HepG2 (cell line): ENCODE results near the gene LAMB3. TPM values are rescaled to one million over a fixed set of nuclear protein-coding genes. Genes with fewer than 3 reads are reported as not detected.

ENCODE experiments used
- ATAD3A ChIP-seq: sonication (generic); formaldehyde crosslinking; IDR thresholded peaks from 2 replicates; pipeline ENCODE4 v1.4.0; 2020; ENCODE audit warnings: missing genetic modification reagents
- DZIP1 ChIP-seq: sonication (generic); formaldehyde crosslinking; IDR thresholded peaks from 2 replicates; pipeline ENCODE4 v1.5.0; 2020; ENCODE audit warnings: mild to moderate bottlenecking, missing genetic modification reagents
- ERF ChIP-seq: IDR thresholded peaks from 2 replicates; pipeline ENCODE4 v1.6.1; 2018; ENCODE audit warnings: missing biosample characterization, missing genetic modification reagents
- GTF2F1 ChIP-seq: fragments of 150-350 bp; IDR thresholded peaks from 2 replicates; pipeline ENCODE4 v1.6.1; 2014; ENCODE audit warnings: low read length
- HIC2 ChIP-seq: sonication (generic); formaldehyde crosslinking; IDR thresholded peaks from 2 replicates; pipeline ENCODE4 v1.9.0; 2022; ENCODE audit warnings: low read depth, missing genetic modification reagents
- HNRNPLL ChIP-seq: fragments of 200-400 bp; formaldehyde crosslinking; IDR thresholded peaks from 2 replicates; pipeline ENCODE4 v1.6.1; 2017; ENCODE audit warnings: mild to moderate bottlenecking, low read depth, low read length; ENCODE audit not compliant: poor library complexity, severe bottlenecking
- HOXA3 ChIP-seq: sonication (generic); formaldehyde crosslinking; IDR thresholded peaks from 2 replicates; pipeline ENCODE4 v1.5.0; 2020; ENCODE audit warnings: missing genetic modification reagents
- MIXL1 ChIP-seq: IDR thresholded peaks from 2 replicates; pipeline ENCODE4 v1.6.1; 2016
- NFIC ChIP-seq: IDR thresholded peaks from 2 replicates; pipeline ENCODE4 v1.6.1; 2012; ENCODE audit warnings: mild to moderate bottlenecking, low read length, inconsistent platforms
- POGK ChIP-seq: sonication (generic); formaldehyde crosslinking; conservative IDR thresholded peaks from 2 replicates; pipeline ENCODE4 v1.8.0; 2022; ENCODE audit warnings: mild to moderate bottlenecking, moderate library complexity, missing genetic modification reagents
- POLR2G ChIP-seq: fragments of 200-400 bp; formaldehyde crosslinking; IDR thresholded peaks from 2 replicates; pipeline ENCODE4 v1.6.1; 2018; ENCODE audit warnings: mild to moderate bottlenecking, low read depth, low read length, moderate library complexity
- RAD51 ChIP-seq: fragments of 450-650 bp; IDR thresholded peaks from 2 replicates; pipeline ENCODE4 v1.6.1; 2016; ENCODE audit warnings: borderline replicate concordance
- RNF219 ChIP-seq: sonication (generic); formaldehyde crosslinking; IDR thresholded peaks from 2 replicates; pipeline ENCODE4 v1.5.0; 2020; ENCODE audit warnings: mild to moderate bottlenecking, missing genetic modification reagents
- SALL1 ChIP-seq: sonication (generic); formaldehyde crosslinking; IDR thresholded peaks from 2 replicates; pipeline ENCODE4 v1.8.0; 2022; ENCODE audit warnings: mild to moderate bottlenecking, missing genetic modification reagents
- WIZ ChIP-seq: sonication (generic); formaldehyde crosslinking; IDR thresholded peaks from 2 replicates; pipeline ENCODE4 v1.5.1; 2020; ENCODE audit warnings: mild to moderate bottlenecking, missing genetic modification reagents
- ZNF12 ChIP-seq: sonication (generic); formaldehyde crosslinking; IDR thresholded peaks from 2 replicates; pipeline ENCODE4 v1.5.0; 2020; ENCODE audit warnings: missing genetic modification reagents
- ZNF44 ChIP-seq: sonication (generic); formaldehyde crosslinking; IDR thresholded peaks from 2 replicates; pipeline ENCODE4 v1.5.1; 2020; ENCODE audit warnings: mild to moderate bottlenecking, missing genetic modification reagents
- ZNF496 ChIP-seq: sonication (generic); formaldehyde crosslinking; IDR thresholded peaks from 2 replicates; pipeline ENCODE4 v1.8.1; 2023; ENCODE audit warnings: mild to moderate bottlenecking, moderate library complexity, missing genetic modification reagents; ENCODE audit not compliant: insufficient replicate concordance
- ZNF503 ChIP-seq: sonication (generic); formaldehyde crosslinking; IDR thresholded peaks from 2 replicates; pipeline ENCODE4 v1.4.0; 2020; ENCODE audit warnings: missing genetic modification reagents
- ZNF552 ChIP-seq: sonication (generic); formaldehyde crosslinking; IDR thresholded peaks from 2 replicates; pipeline ENCODE4 v1.9.0; 2022; ENCODE audit warnings: missing genetic modification reagents, mild to moderate bottlenecking, borderline replicate concordance
- ZNF761 ChIP-seq: sonication (generic); formaldehyde crosslinking; conservative IDR thresholded peaks from 2 replicates; pipeline ENCODE4 v1.4.0; 2020; ENCODE audit warnings: mild to moderate bottlenecking, missing genetic modification reagents
- ZSCAN12 ChIP-seq: sonication (generic); formaldehyde crosslinking; IDR thresholded peaks from 2 replicates; pipeline ENCODE4 v1.9.0; 2021; ENCODE audit warnings: mild to moderate bottlenecking, missing genetic modification reagents
- polyA plus RNA-seq, 8 experiments: library from polyadenylated mRNA; depleted of rRNA in 3 of 8; stranded (reverse) in 7 of 8; unstranded in 1 of 8; fragments of >200 nt; fragmentation: Illumina TruSeq in 4 of 8; extraction: Trizol in 4 of 8; gene quantifications; 2 replicates each; pipeline versions ENCODE4 v1.2.1 to v1.2.3, GENCODE V29; 2011 to 2016; ENCODE audit warnings: low read depth in 4 of 8, missing spikeins in 1 of 8, mixed read lengths in 1 of 8; ENCODE audit not compliant: insufficient read depth in 1 of 8
- total RNA-seq, 5 experiments: library from RNA; depleted of rRNA; stranded (reverse); fragments of >200 nt; fragmentation: Illumina TruSeq; extraction: Trizol; gene quantifications; 2 replicates each; pipeline ENCODE4 v1.2.3, GENCODE V29; 2016; ENCODE audit warnings: low read depth in 1 of 5

LAMB3 gene
- total and polyA plus RNA-seq, 2 of the 13 experiments (the other 11 are each of a cell fraction or from before 2014, with no cell fraction given): 0.18 to 0.24 TPM

- TF ChIP-seq NFIC (no peak), ZSCAN12 (CRISPR knock-in tag) (no peak), ZNF552 (CRISPR knock-in tag) (no peak), HNRNPLL (no peak), ERF (no peak), ZNF761 (no peak), HOXA3 (CRISPR knock-in tag) (no peak), POGK (CRISPR knock-in tag) (no peak), ZNF44 (CRISPR knock-in tag) (no peak), GTF2F1 (no peak), RAD51 (no peak), RNF219 (no peak), ATAD3A (no peak), WIZ (CRISPR knock-in tag) (no peak), ZNF496 (CRISPR knock-in tag) (no peak), DZIP1 (CRISPR knock-in tag) (no peak), ZNF503 (no peak), MIXL1 (peak; percentile 25; the same call in 1 of the 2 replicates), SALL1 (peak; percentile 43), POLR2G (no peak), HIC2 (CRISPR knock-in tag) (no peak), ZNF12 (CRISPR knock-in tag) (0 out of 2 replicates have a peak, but pooled peaks have one; percentile 43)
These were observed 1.7 kb upstream of the LAMB3 start (continued) for GRCh38 chr1:209653915-209654351.
